22Rv1 (cell line): ENCODE data around the gene MESP1.

Experiments
- H3K27ac ChIP-seq: fragments of 450-650 bp; 2 replicates; pipeline ENCODE4 v1.5.1; 2017
- ZFX ChIP-seq: fragments of 450-650 bp; IDR thresholded peaks from 2 replicates; pipeline ENCODE4 v1.6.1; 2017; ENCODE audit warnings: antibody characterized with exemption, borderline replicate concordance
- TF ChIP-seq, protein P1 (sequence below): fragments of 450-650 bp; IDR thresholded peaks from 2 replicates; pipeline ENCODE4 v1.5.1; 2017; ENCODE audit warnings: mild to moderate bottlenecking

MESP1 gene

GRCh38 chr15:89770041-89770440, 19.0 kb upstream of the MESP1 start:
- no peak for TF ChIP-seq ZFX
- TF ChIP-seq, protein P1, sequence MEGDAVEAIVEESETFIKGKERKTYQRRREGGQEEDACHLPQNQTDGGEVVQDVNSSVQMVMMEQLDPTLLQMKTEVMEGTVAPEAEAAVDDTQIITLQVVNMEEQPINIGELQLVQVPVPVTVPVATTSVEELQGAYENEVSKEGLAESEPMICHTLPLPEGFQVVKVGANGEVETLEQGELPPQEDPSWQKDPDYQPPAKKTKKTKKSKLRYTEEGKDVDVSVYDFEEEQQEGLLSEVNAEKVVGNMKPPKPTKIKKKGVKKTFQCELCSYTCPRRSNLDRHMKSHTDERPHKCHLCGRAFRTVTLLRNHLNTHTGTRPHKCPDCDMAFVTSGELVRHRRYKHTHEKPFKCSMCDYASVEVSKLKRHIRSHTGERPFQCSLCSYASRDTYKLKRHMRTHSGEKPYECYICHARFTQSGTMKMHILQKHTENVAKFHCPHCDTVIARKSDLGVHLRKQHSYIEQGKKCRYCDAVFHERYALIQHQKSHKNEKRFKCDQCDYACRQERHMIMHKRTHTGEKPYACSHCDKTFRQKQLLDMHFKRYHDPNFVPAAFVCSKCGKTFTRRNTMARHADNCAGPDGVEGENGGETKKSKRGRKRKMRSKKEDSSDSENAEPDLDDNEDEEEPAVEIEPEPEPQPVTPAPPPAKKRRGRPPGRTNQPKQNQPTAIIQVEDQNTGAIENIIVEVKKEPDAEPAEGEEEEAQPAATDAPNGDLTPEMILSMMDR = no peak
- H3K27ac ChIP-seq = no peak overlapping the region

DNA sequence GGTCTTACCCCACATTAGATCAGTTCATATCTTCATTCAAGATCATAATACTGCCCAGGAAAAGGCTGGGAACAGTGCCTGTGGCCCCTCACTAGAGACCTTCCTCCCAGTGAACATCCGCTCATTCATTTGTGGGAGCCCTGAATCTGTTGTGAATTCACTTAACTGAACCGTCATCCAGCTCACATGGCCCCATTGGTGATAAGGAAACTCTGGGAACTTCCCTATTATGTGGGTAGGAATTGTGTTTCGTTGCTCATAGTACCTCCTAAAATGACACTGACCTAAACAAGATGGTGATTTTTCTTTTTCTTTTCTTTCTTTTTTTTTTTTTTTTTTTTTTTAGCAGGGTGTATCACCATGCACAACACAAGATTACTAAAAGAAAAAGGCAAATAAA, 18.3 kb upstream of the MESP1 start:
- TF ChIP-seq ZFX = no peak
- TF ChIP-seq, protein P1 = no peak
- H3K27ac ChIP-seq = no peak overlapping the region

DNA sequence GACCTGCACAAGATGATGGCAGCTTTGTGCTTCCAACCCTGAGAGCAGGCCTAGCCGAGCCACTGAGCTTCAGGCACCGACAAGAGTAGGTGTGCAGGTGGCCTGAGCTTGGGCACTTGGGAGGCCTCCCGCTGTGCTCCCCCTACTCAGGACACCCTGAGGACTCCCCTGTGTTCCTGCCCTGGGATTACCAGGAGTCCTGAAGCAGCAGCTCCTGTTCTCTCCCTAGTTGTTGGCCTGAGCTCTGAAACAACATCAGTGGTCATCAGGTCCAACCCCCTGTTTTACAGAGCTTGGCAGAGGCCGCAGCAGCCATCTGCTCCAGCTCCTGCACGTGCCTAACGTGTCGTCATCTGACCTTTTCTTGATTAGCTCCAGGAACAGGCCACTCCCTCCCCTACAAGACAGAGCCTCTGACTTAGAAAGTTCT, 17.0 kb upstream of the MESP1 start:
- no peak for TF ChIP-seq ZFX
- TF ChIP-seq, protein P1 = no peak
- H3K27ac ChIP-seq = no peak overlapping the region; the same call in 1 of the 2 replicates

DNA sequence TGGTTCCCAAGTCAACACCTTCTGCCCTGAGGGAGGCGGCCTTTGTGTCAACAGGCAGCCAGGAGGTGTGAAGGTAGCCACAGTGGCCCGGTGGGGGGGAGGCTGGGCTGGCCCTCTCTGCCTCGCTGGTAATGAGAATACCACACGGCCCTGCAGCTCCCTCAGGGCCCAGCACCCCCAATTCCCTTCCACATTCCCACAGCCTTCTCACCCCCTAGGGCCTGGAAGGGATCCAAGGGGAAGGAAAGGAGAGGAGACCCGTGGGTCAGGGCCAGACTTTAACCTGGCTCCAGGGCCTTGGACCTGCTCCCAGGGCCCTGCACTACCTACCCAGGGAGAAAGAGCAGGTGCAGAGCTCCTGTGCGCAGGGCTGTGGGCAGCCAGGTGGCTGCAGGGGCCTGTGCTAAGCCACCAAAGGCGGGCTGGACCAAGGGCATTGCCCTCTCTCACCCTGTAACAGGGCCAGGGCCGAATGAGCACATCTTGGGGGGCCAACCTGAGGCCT, 16.4 kb upstream of the MESP1 start:
- H3K27ac ChIP-seq = no peak overlapping the region
- TF ChIP-seq, protein P1 = no peak
- no peak for TF ChIP-seq ZFX

DNA sequence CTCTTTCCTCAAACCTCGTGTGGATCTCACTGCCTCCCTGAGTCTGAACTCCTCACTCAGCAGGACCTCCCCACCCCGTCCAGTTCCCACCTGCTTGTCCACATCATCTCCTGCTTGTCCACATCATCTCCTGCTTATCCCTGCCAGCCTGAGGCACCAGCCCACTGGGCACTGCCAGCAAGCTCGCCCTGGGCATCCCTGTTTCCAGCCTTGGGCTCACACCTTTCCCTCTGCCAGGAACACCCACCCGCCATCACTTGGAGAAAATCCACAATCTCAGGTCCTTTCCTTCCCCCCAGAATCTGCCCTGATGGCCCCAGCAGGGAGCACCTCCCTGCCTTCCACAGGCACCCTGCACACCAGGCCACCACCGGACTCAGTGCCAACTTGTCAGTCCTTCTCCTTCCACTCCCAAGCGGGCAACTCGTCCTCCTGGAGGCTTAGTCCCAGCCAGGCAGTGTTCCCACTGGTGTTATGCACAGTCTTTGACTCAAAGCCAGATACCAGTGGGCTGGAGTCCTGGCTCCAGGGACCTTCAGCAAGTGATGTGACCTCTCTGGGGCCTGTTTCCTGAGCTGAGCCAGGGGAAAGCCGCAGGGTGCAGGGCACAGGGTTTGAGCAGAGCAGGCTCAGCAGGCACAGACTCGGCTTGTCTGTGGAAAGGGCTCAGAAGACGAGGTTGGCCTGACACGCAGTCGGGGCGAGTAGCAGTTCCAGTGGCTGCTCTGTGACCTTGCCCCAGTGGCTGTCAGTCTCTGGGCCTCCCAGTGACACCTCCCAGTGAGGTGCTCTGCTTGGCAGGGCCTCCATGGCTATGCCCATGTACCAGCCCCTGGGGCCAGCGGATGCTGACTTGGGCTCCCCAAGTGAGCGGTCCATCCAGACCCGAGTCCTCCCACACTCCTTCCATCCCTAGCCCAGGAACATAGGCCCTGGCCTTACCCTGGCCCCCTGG, 15.6 kb upstream of the MESP1 start:
- TF ChIP-seq, protein P1 = no peak
- TF ChIP-seq ZFX = no peak
- H3K27ac ChIP-seq = no peak overlapping the region

DNA sequence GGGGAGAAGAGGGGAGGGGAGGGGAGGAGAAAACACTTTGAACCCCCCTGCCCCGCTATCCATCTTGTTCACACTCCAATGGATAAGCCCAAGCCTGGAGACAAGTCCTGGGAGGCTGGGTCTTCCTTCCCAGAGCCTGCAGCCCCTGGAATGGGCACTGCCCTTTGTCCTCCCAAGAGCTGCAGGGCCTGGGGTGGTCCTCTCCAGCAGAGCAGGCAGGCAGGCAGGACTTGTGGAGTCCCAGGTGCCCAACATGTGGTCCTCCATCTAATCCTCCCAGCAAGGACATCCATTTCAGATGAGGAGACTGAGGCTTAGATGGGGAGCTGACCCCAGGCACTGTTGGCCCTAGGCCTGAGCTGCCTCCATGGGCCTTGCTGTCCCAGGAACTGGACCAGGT, 14.6 kb upstream of the MESP1 start:
- no peak overlapping the region for H3K27ac ChIP-seq
- no peak for TF ChIP-seq ZFX
- TF ChIP-seq, protein P1 = no peak

DNA sequence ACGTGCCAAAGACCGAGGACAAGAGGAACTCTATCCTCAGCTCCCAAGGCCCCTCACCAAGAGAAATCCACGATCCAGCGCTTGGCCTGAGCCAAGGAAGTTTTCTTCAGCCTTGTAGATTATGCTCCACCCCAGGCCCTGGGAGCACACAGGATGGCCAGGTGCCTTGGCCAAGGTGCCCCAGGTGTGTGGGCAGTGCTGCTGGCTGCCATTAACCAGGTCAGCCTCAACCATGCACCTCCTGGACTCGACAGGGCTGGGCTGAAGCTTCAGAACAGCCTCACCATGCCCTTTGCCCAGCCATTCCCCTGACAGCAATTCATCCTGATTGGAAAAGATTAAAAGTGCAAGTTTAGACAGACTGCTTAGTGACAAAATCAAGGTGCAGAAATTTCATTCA, 10.9 kb upstream of the MESP1 start:
- no peak overlapping the region for H3K27ac ChIP-seq
- TF ChIP-seq, protein P1 = no peak
